ENCODE data around the gene AFF4. TPM values are rescaled to one million over a fixed set of nuclear protein-coding genes. Genes with fewer than 3 reads are reported as not detected.

The AFF4 gene
- total RNA-seq, 1 donor from 2014 or later = 33.1 TPM

Other genes starting within 250 kb of the AFF4 start
- 40.7 and 41.4 TPM in 2 replicates for gene KIF3A, start 226.1 kb downstream of the AFF4 start, total RNA-seq
- 7.6 and 7.7 TPM in 2 replicates for gene CCNI2, start 216.2 kb downstream of the AFF4 start, total RNA-seq
- 34.9 and 35.9 TPM in 2 replicates for gene SEPTIN8, start 186.4 kb downstream of the AFF4 start, total RNA-seq
- gene SOWAHA, start 150.3 kb downstream of the AFF4 start, total RNA-seq = 0.28 and 0.32 TPM in 2 replicates
- gene SHROOM1, start 133.0 kb downstream of the AFF4 start, total RNA-seq = 7.7 and 9.3 TPM in 2 replicates
- gene GDF9, start 97.2 kb downstream of the AFF4 start, total RNA-seq = 0.11 TPM in 1 of 2 replicates, not detected in the other
- 400 and 412 TPM in 2 replicates for gene UQCRQ, start 97.0 kb downstream of the AFF4 start, total RNA-seq
- 4.3 and 4.4 TPM in 2 replicates for gene LEAP2, start 90.0 kb downstream of the AFF4 start, total RNA-seq
- 35.7 and 39.3 TPM in 2 replicates for gene ZCCHC10, start 62.9 kb upstream of the AFF4 start, total RNA-seq
- gene HSPA4, start 88.4 kb upstream of the AFF4 start, total RNA-seq = 223 and 229 TPM in 2 replicates